ENCODE measurements around the gene HLA-DQB2.

- no peak for TF ChIP-seq EZH2 (IDR thresholded peaks at IDR 0.05)
- TF ChIP-seq POLR2AphosphoS5 (IDR thresholded peaks at IDR 0.05; ENCODE audit: borderline replicate concordance, low read depth, low read length) = no peak
Observed at GRCh38 chr6:32772656-32773055, 9.3 kb upstream of the HLA-DQB2 start.

All from SK-N-MC (cell line).